ENCODE measurements around the gene MCU. TPM values are rescaled to one million over a fixed set of nuclear protein-coding genes. Genes with fewer than 3 reads are reported as not detected.

Gene MCU, protein sequence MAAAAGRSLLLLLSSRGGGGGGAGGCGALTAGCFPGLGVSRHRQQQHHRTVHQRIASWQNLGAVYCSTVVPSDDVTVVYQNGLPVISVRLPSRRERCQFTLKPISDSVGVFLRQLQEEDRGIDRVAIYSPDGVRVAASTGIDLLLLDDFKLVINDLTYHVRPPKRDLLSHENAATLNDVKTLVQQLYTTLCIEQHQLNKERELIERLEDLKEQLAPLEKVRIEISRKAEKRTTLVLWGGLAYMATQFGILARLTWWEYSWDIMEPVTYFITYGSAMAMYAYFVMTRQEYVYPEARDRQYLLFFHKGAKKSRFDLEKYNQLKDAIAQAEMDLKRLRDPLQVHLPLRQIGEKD
- total RNA-seq (2012; rRNA removed) (36.2 and 39.7 TPM in 2 replicates), polyA plus RNA-seq (2012; rRNA removed) (35.1 and 36.7 TPM in 2 replicates), Bru-seq, nascent RNA (percentile 86 among the genes with signal in this experiment), BruChase-seq, experiment 1, labeled RNA remaining after a 6-hour chase (percentile 84 among the genes with signal in this experiment), BruChase-seq, experiment 2, labeled RNA remaining after a 2-hour chase (percentile 75 among the genes with signal in this experiment)
- polyA plus RNA-seq (2012; cell fraction: cytosol; rRNA removed) = 9.6 and 11.2 TPM in 2 replicates
- 12.1 and 61.4 TPM in 2 replicates for polyA plus RNA-seq (2012; cell fraction: nucleus; rRNA removed; ENCODE audit: low replicate concordance)
- long read RNA-seq, transcript MCU-202 (8 exons, 2,949 nt) = major isoform, 24 of 45 reads
- long read RNA-seq, partial matches to known transcripts = 3 of 45 reads
- long read RNA-seq, other reads (novel, unspliced or antisense) = 18 of 45 reads

DNA sequence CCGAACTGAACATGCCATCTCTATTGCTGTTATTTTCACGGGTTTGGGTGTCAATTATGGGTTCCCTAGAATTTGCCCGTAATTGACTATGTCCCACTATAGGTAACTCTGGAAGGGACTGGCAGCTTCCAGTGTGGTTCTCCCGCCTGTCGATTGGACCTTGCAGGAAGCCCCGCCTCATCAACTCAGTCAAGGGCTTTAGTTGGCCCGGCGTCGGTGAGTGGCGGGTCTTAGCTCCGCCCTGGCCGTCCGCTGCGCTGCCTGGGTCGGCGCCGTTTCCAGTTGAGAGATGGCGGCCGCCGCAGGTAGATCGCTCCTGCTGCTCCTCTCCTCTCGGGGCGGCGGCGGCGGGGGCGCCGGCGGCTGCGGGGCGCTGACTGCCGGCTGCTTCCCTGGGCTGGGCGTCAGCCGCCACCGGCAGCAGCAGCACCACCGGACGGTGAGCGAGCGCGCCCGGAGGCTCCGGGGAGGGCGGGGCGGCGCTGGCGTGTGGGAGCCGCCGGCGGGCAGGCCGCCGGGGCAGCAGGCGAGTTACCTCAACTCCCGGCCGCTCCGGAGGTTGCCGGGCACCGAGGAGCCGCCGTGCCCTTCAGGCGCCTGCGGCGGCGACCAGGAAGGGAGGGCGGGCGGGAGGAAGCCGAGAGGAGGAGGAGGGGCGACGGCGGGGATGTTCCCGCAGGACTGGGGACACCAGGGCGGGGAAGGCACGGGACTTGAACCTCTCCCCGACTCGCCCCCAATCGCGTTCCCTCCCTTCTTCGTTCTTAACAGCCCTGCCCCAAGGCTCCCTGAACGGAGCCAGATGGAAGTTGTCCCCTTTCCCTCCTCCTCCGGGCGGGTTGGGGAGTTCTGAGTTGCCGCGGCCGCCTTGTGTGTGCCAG lies at the start of gene MCU:
Gene MCU (plus strand): TSS at position 281 of the 881 bp plus-strand sequence. CDS start 9 bp downstream, at position 290.
- CTCF ChIA-PET = no interaction called here
- no peak for TF ChIP-seq CEBPB (IDR thresholded peaks at IDR 0.05; ENCODE audit: low read depth, low read length)
- no peak; the same call in 1 of the 2 replicates for TF ChIP-seq RAD21 (IDR thresholded peaks at IDR 0.05; ENCODE audit: low read length)
- TF ChIP-seq POLR2A (IDR thresholded peaks at IDR 0.05; ENCODE audit: low read depth, low read length) = peak; percentile 60; the same call in 1 of the 2 replicates
- TF ChIP-seq MXI1 (IDR thresholded peaks at IDR 0.05; ENCODE audit: borderline replicate concordance, low read depth, low read length) = 0 out of 2 replicates have a peak, but pooled peaks have one; percentile 24
- TF ChIP-seq NFE2L2 (IDR thresholded peaks at IDR 0.05; ENCODE audit: low read depth, low read length) = no peak
- no peak for TF ChIP-seq FOS (IDR thresholded peaks at IDR 0.05; ENCODE audit: low read depth, low read length)
- TF ChIP-seq MAZ (IDR thresholded peaks at IDR 0.05; ENCODE audit: borderline replicate concordance, low read depth, low read length) = peak; percentile 62; the same call in 1 of the 2 replicates
- peak; percentile 68; the same call in 1 of the 2 replicates for TF ChIP-seq BHLHE40 (IDR thresholded peaks at IDR 0.05; ENCODE audit: low read depth, low read length)
- TF ChIP-seq, protein P1, sequence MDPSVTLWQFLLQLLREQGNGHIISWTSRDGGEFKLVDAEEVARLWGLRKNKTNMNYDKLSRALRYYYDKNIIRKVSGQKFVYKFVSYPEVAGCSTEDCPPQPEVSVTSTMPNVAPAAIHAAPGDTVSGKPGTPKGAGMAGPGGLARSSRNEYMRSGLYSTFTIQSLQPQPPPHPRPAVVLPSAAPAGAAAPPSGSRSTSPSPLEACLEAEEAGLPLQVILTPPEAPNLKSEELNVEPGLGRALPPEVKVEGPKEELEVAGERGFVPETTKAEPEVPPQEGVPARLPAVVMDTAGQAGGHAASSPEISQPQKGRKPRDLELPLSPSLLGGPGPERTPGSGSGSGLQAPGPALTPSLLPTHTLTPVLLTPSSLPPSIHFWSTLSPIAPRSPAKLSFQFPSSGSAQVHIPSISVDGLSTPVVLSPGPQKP (IDR thresholded peaks at IDR 0.05; ENCODE audit: borderline replicate concordance, low read depth, low read length) = no peak
- TF ChIP-seq, protein P2, sequence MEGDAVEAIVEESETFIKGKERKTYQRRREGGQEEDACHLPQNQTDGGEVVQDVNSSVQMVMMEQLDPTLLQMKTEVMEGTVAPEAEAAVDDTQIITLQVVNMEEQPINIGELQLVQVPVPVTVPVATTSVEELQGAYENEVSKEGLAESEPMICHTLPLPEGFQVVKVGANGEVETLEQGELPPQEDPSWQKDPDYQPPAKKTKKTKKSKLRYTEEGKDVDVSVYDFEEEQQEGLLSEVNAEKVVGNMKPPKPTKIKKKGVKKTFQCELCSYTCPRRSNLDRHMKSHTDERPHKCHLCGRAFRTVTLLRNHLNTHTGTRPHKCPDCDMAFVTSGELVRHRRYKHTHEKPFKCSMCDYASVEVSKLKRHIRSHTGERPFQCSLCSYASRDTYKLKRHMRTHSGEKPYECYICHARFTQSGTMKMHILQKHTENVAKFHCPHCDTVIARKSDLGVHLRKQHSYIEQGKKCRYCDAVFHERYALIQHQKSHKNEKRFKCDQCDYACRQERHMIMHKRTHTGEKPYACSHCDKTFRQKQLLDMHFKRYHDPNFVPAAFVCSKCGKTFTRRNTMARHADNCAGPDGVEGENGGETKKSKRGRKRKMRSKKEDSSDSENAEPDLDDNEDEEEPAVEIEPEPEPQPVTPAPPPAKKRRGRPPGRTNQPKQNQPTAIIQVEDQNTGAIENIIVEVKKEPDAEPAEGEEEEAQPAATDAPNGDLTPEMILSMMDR (conservative IDR thresholded peaks at IDR 0.05; ENCODE audit: low read depth, low read length) = no peak

More for the DNA sequence above, at the start of gene MCU:
- H3K23ac ChIP-seq (ENCODE audit: low read depth, low read length) = peak within 1 kb of the TSS; percentile 99
- peak within 1 kb of the TSS; percentile 80 for H2AK9ac ChIP-seq (replicated peaks; ENCODE audit: low read depth, low read length, poor library complexity)
- H3K79me1 ChIP-seq (ENCODE audit: low read depth in 1 of 2, low read length in 2 of 2) = peaks cover 19 to 42% of the 10 kb centered on the region in 2 experiments; a peak in 3 of 4 replicates
- peak within 1 kb of the TSS; percentile 93 for H3K14ac ChIP-seq (replicated peaks; ENCODE audit: low read depth, low read length)
- intact Hi-C loops (cut with micrococcal nuclease) (loop anchor here (2.0 to 5.0 kb wide), 2 partner anchors 315 to 327 kb away; no protein-coding TSS in a partner anchor), in situ Hi-C loops (cut with MboI; ENCODE audit: low sequenced_read_pairs) (loop anchor here (5.0 kb wide), 1 partner anchor 140 kb away; no protein-coding TSS in a partner anchor), dilution Hi-C loops (cut with HindIII; ENCODE audit: low sequenced_read_pairs, unreplicated experiment) (no loop called here)
- POLR2A ChIA-PET (ENCODE audit: unreplicated experiment) = interaction anchor here (0.6 kb wide), 1 partner anchor 145 kb away, joined by 3 read pairs; no protein-coding TSS in a partner anchor
- H3K36me3 ChIP-seq (ENCODE audit: control insufficient read depth, insufficient read depth, low read length) = no peaks in the 10 kb centered on the region
- peak within 1 kb of the TSS; percentile 73 for H2BK120ac ChIP-seq (ENCODE audit: low read depth, low read length)
- peak within 1 kb of the TSS; percentile 78 for H4K91ac ChIP-seq (ENCODE audit: insufficient read depth, low read depth, low read length)
- no peaks in the 10 kb centered on the region for H3K27me3 ChIP-seq (ENCODE audit: control insufficient read depth, insufficient read depth, low read length)
- H2BK20ac ChIP-seq (ENCODE audit: low read depth, low read length) = peak within 1 kb of the TSS; percentile 48; the same call in 1 of the 2 replicates
- peak within 1 kb of the TSS; percentile 50 for H4K5ac ChIP-seq (ENCODE audit: low read depth, low read length)
- peak within 1 kb of the TSS; percentile 47 to 81; a peak in 3 of 4 replicates for H4K8ac ChIP-seq (ENCODE audit: low read depth in 2 of 2, low read length in 2 of 2)
- peak within 1 kb of the TSS; percentile 95 for H2AK5ac ChIP-seq (ENCODE audit: low read depth, low read length)
- BruUV-seq (replicated peaks) = no TSS peak
- H4K20me1 ChIP-seq (ENCODE audit: insufficient read depth, low read length) = peaks cover 31% of the 10 kb centered on the region; the same call in 1 of the 2 replicates
- H3K4me3 ChIP-seq (ENCODE audit: insufficient read depth, low read depth, low read length) = peak within 1 kb of the TSS; percentile 95
- peaks cover 8% of the 10 kb centered on the region; the same call in 1 of the 2 replicates for H3K4me1 ChIP-seq (ENCODE audit: control insufficient read depth, insufficient read depth, low read length)
- ATAC-seq (ENCODE audit: low read depth) (peak; percentile 96), DNase-seq (peak; percentile 93)
- H3K56ac ChIP-seq (ENCODE audit: extremely low read depth, insufficient read depth, low read length) = peak within 1 kb of the TSS; percentile 73
- H2AFZ ChIP-seq (replicated peaks; ENCODE audit: low read length, poor library complexity) = peak within 1 kb of the TSS; percentile 91
- H3K9me1 ChIP-seq (ENCODE audit: insufficient read depth, low read length) = peaks cover 3% of the 10 kb centered on the region
- peak within 1 kb of the TSS; percentile 83 for H3K18ac ChIP-seq (ENCODE audit: low read depth, low read length)
- peak within 1 kb of the TSS; percentile 97 for H3K4ac ChIP-seq (ENCODE audit: low read depth, low read length)
- H2BK5ac ChIP-seq (ENCODE audit: low read depth, low read length, poor library complexity, severe bottlenecking) = peak within 1 kb of the TSS; percentile 83
- H3K4me2 ChIP-seq (ENCODE audit: low read depth, low read length) = peak within 1 kb of the TSS; percentile 98
- peak within 1 kb of the TSS; percentile 83 for H3K9ac ChIP-seq (ENCODE audit: low read depth, low read length)
- 3% methylated on average over 6 of the region's 83 CpGs; no CpG with 5 or more reads in 1 of the 2 experiments for WGBS, 2 experiments (ENCODE audit: extremely low coverage in 2 of 2, insufficient read length in 1 of 2)
- no peaks in the 10 kb centered on the region for H3K9me3 ChIP-seq (ENCODE audit: control insufficient read depth, insufficient read depth, low read length)
- peak within 1 kb of the TSS; percentile 83 for H3K27ac ChIP-seq (ENCODE audit: insufficient read depth, low read length)
- peak within 1 kb of the TSS; percentile 74; the same call in 1 of the 3 replicates for H2BK15ac ChIP-seq (ENCODE audit: low read depth, low read length)

Measured in IMR-90 (cell line).